K562 (cell line): ENCODE data around the gene PHKG2. TPM values are rescaled to one million over a fixed set of nuclear protein-coding genes. Genes with fewer than 3 reads are reported as not detected.

Source experiments
- E4F1 ChIP-seq: fragments of 250-450 bp; sonication (Bioruptor Pico); IDR thresholded peaks from 2 replicates; pipeline ENCODE4 v1.5.0; 2021; ENCODE audit warnings: mild to moderate bottlenecking, borderline replicate concordance
- EGR1 ChIP-seq: fragments of 450-650 bp; conservative IDR thresholded peaks from 2 replicates; pipeline ENCODE4 v1.6.1; 2017; ENCODE audit warnings: mild to moderate bottlenecking
- ELK3 ChIP-seq: fragments of 450-650 bp; formaldehyde crosslinking; IDR thresholded peaks from 2 replicates; pipeline ENCODE4 v1.4.0; 2020; ENCODE audit warnings: mild to moderate bottlenecking
- ETS1 ChIP-seq: conservative IDR thresholded peaks from 2 replicates; pipeline ENCODE4 v1.6.1; 2011; ENCODE audit warnings: low read depth, mild to moderate bottlenecking, low read length; ENCODE audit not compliant: control insufficient read depth
- GABPB2 ChIP-seq: fragments of 250-450 bp; sonication (Bioruptor Pico); conservative IDR thresholded peaks from 2 replicates; pipeline ENCODE4 v1.5.1; 2021; ENCODE audit warnings: mild to moderate bottlenecking
- KDM2B ChIP-seq: fragments of 250-450 bp; sonication (Bioruptor Pico); IDR thresholded peaks from 2 replicates; pipeline ENCODE4 v1.8.0; 2021; ENCODE audit warnings: mild to moderate bottlenecking, moderate library complexity
- MBD1 ChIP-seq: fragments of 250-450 bp; sonication (Bioruptor Pico); IDR thresholded peaks from 2 replicates; pipeline ENCODE4 v1.8.0; 2022; ENCODE audit warnings: inconsistent platforms
- MEIS2 ChIP-seq: fragments of 450-650 bp; IDR thresholded peaks from 2 replicates; pipeline ENCODE4 v1.6.1; 2014; ENCODE audit warnings: mild to moderate bottlenecking; ENCODE audit not compliant: partially characterized antibody
- NFXL1 ChIP-seq: fragments of 450-650 bp; formaldehyde crosslinking; IDR thresholded peaks from 2 replicates; pipeline ENCODE4 v1.4.0; 2021; ENCODE audit warnings: mild to moderate bottlenecking
- NUFIP1 ChIP-seq: fragments of 450-650 bp; IDR thresholded peaks from 2 replicates; pipeline ENCODE4 v1.6.1; 2018; ENCODE audit not compliant: partially characterized antibody
- SMARCA4 ChIP-seq: fragments of 450-650 bp; IDR thresholded peaks from 2 replicates; pipeline ENCODE4 v1.6.1; 2016
- TGIF2 ChIP-seq: sonication (generic); formaldehyde crosslinking; IDR thresholded peaks from 2 replicates; pipeline ENCODE4 v1.8.1; 2022; ENCODE audit warnings: mild to moderate bottlenecking, missing genetic modification reagents, moderate library complexity
- ZBTB9 ChIP-seq: fragments of 450-650 bp; formaldehyde crosslinking; IDR thresholded peaks from 2 replicates; pipeline ENCODE4 v1.4.0; 2020; ENCODE audit warnings: mild to moderate bottlenecking, moderate library complexity
- ZFPM2 ChIP-seq: fragments of 250-450 bp; sonication (Bioruptor Pico); IDR thresholded peaks from 2 replicates; pipeline ENCODE4 v1.5.1; 2022; ENCODE audit warnings: mild to moderate bottlenecking
- ZNF263 ChIP-seq: sonication (generic); formaldehyde crosslinking; IDR thresholded peaks from 2 replicates; pipeline ENCODE4 v1.8.0; 2022; ENCODE audit warnings: mild to moderate bottlenecking, missing genetic modification reagents, borderline replicate concordance
- ZNF395 ChIP-seq: fragments of 200-800 bp; sonication (Bioruptor generic); IDR thresholded peaks from 2 replicates; pipeline ENCODE4 v1.6.1; 2017; ENCODE audit warnings: missing genetic modification characterization, missing compliant biosample characterization
- ZNF699 ChIP-seq: fragments of 250-450 bp; sonication (Bioruptor Pico); IDR thresholded peaks from 2 replicates; pipeline ENCODE4 v1.8.0; 2021; ENCODE audit warnings: mild to moderate bottlenecking, moderate library complexity; ENCODE audit not compliant: insufficient replicate concordance
- polyA plus RNA-seq, 8 experiments: library from polyadenylated mRNA; depleted of rRNA in 4 of 8; stranded (reverse) in 5 of 8; unstranded in 3 of 8; fragments of >200 nt; fragmentation: Nextera tagmentation in 2 of 8; fragmentation: Illumina TruSeq in 1 of 8; extraction: Ambion mirVana in 2 of 8; extraction: Trizol in 1 of 8; gene quantifications; 2 replicates each; pipeline versions ENCODE4 v1.2.1 to v1.2.3, GENCODE V29; 2011 to 2014; ENCODE audit warnings: inconsistent platforms in 1 of 8, missing spikeins in 1 of 8
- total RNA-seq, 7 experiments: library from RNA; depleted of rRNA in 6 of 7; stranded (reverse); fragments of >200 nt in 6 of 7; fragmentation: Illumina TruSeq in 2 of 7; extraction: Trizol in 2 of 7; gene quantifications; 2 replicates each; pipeline versions ENCODE4 v1.2.1 to v1.2.3, GENCODE V29; 2011 to 2021; ENCODE audit warnings: low replicate concordance in 1 of 7

PHKG2 gene
- total and polyA plus RNA-seq, 9 of the 15 experiments (the other 6 are each of a cell fraction or from before 2014, with no cell fraction given) = 5.8 to 54.2 (median 30.7) TPM

GRCh38 chr16:30775392-30776188 is 27.4 kb downstream of the PHKG2 start (continued):
- TF ChIP-seq MEIS2 (no peak), NFXL1 (CRISPR knock-in tag) (no peak), KDM2B (CRISPR knock-in tag) (no peak), ETS1 (peak; percentile 98), EGR1 (no peak), ZNF263 (CRISPR knock-in tag) (peak; percentile 58; the same call in 1 of the 2 replicates), SMARCA4 (no peak), ELK3 (CRISPR knock-in tag) (no peak), GABPB2 (CRISPR knock-in tag) (no peak), MBD1 (no peak), ZNF395 (CRISPR knock-in tag) (no peak), ZFPM2 (CRISPR knock-in tag) (peak; percentile 9; the same call in 1 of the 2 replicates), TGIF2 (CRISPR knock-in tag) (no peak), ZBTB9 (peak; percentile 53; the same call in 1 of the 2 replicates), ZNF699 (no peak), E4F1 (0 out of 2 replicates have a peak, but pooled peaks have one; percentile 46), NUFIP1 (no peak)
